Gastroesophageal sphincter (tissue), 4 donors: ENCODE data around the gene UROC1. TPM values are rescaled to one million over a fixed set of nuclear protein-coding genes. Genes with fewer than 3 reads are reported as not detected.

Experiments
- ATAC-seq: fragments of 150-250 bp; one replicate; pipeline ENCODE4 v1.9.1; 2016; ENCODE audit warnings: mild to moderate bottlenecking, moderate library complexity
- H3K27ac ChIP-seq, 4 donors: fragments of 200-600 bp; sonication (generic) in 3 of 4; 1 replicate in 3 of 4; 2 replicates in 1 of 4; pipeline ENCODE4 v1.5.1; 2016 to 2019
- H3K27me3 ChIP-seq: fragments of 200-600 bp; sonication (generic); one replicate; pipeline ENCODE4 v1.5.1; 2019
- H3K36me3 ChIP-seq, 2 donors: fragments of 200-600 bp; sonication (generic); one replicate each; pipeline ENCODE4 v1.5.1; 2019; ENCODE audit warnings: control low read depth in 1 of 2
- H3K4me1 ChIP-seq, 3 donors: fragments of 200-600 bp; sonication (generic); 1 replicate in 2 of 3; 2 replicates in 1 of 3; pipeline ENCODE4 v1.5.1; 2016 to 2019; ENCODE audit warnings: control low read depth in 2 of 3
- H3K4me3 ChIP-seq, 2 donors: fragments of 200-600 bp; sonication (generic); one replicate each; pipeline ENCODE4 v1.5.1; 2019; ENCODE audit warnings: mild to moderate bottlenecking in 1 of 2, moderate library complexity in 1 of 2
- H3K9me3 ChIP-seq, 3 donors: fragments of 200-600 bp; sonication (generic); one replicate each; pipeline ENCODE4 v1.5.1; 2017 to 2019; ENCODE audit warnings: control low read depth in 2 of 3
- CTCF ChIP-seq, 4 experiments: fragments of 200-600 bp in 2 of 4; fragments of 450-650 bp in 2 of 4; sonication (generic) in 1 of 4; IDR thresholded peaks; one replicate each; pipeline ENCODE4 v1.5.1; 2017 to 2019; ENCODE audit warnings: antibody characterized with exemption in 4 of 4, mild to moderate bottlenecking in 2 of 4, moderate library complexity in 2 of 4
- EP300 ChIP-seq: sonication (generic); formaldehyde crosslinking; IDR thresholded peaks from one replicate; pipeline ENCODE4 v1.6.1; 2017; ENCODE audit warnings: antibody characterized with exemption, mild to moderate bottlenecking
- POLR2A ChIP-seq, 2 donors: fragments of 450-650 bp; IDR thresholded peaks; one replicate each; pipeline ENCODE4 v1.6.1; 2017; ENCODE audit warnings: antibody characterized with exemption in 2 of 2, mild to moderate bottlenecking in 2 of 2, moderate library complexity in 1 of 2
- POLR2AphosphoS5 ChIP-seq: sonication (generic); formaldehyde crosslinking; IDR thresholded peaks from one replicate; pipeline ENCODE4 v1.6.1; 2017; ENCODE audit warnings: antibody characterized with exemption
- WGBS, 2 donors: methylation state at CpG; one replicate each; pipeline ENCODE4 v1.1.5; 2018; ENCODE audit warnings: low coverage in 1 of 2; 5-methylcytosine and 5-hydroxymethylcytosine counted together
- total RNA-seq, 4 donors: library from RNA; depleted of rRNA; stranded (reverse); fragments of >200 nt; gene quantifications; one replicate each; pipeline ENCODE4 v1.1.0, GENCODE V29; 2016

UROC1 gene
- total RNA-seq, 4 donors from 2014 or later, result not detected

- WGBS, 2 donors, result 85 to 93% methylated on average over 3 to 6 of the region's 10 CpGs
- no peak overlapping the region for H3K27ac ChIP-seq
- H3K4me3 ChIP-seq, result no peak overlapping the region
- H3K9me3 ChIP-seq, result no peaks in the 10 kb centered on the region
- H3K4me1 ChIP-seq, result peaks cover 0 to 13% (median 9%) of the 10 kb centered on the region in 3 donors
- H3K27me3 ChIP-seq, result peaks cover 40% of the 10 kb centered on the region
- no peak for ATAC-seq
- no peak for TF ChIP-seq CTCF (IDR thresholded peaks at IDR 0.05)
- no peak for TF ChIP-seq POLR2AphosphoS5
- no peak for TF ChIP-seq EP300
- no peak for TF ChIP-seq POLR2A (IDR thresholded peaks at IDR 0.05)
- no peaks in the 10 kb centered on the region for H3K36me3 ChIP-seq
Measured at GRCh38 chr3:126519506-126520455, 2.2 kb upstream of the UROC1 start.

- H3K9me3 ChIP-seq, result no peaks in the 10 kb centered on the region
- TF ChIP-seq POLR2A (IDR thresholded peaks at IDR 0.05) (no peak), CTCF (IDR thresholded peaks at IDR 0.05) (no peak), POLR2AphosphoS5 (no peak), EP300 (no peak)
- no peaks in the 10 kb centered on the region for H3K36me3 ChIP-seq
- H3K4me3 ChIP-seq, result no peak overlapping the region
- no peak overlapping the region for H3K27ac ChIP-seq
- peaks cover 0 to 3% (median under 1%) of the 10 kb centered on the region in 3 donors for H3K4me1 ChIP-seq
- H3K27me3 ChIP-seq, result peaks cover 30% of the 10 kb centered on the region
- no peak for ATAC-seq
- WGBS, 2 donors, result 20 to 79% methylated on average over 1 to 2 of the region's 4 CpGs
Measured at GRCh38 chr3:126518779-126519177, 1.2 kb upstream of the UROC1 start.

GRCh38 chr3:126517986-126518778 lies 609 bp upstream of the UROC1 start:
- H3K4me3 ChIP-seq, result no peak overlapping the region
- no peak for TF ChIP-seq POLR2A (IDR thresholded peaks at IDR 0.05)
- TF ChIP-seq EP300, result no peak
- no peak for TF ChIP-seq CTCF (IDR thresholded peaks at IDR 0.05)
- no peak for TF ChIP-seq POLR2AphosphoS5
- no peak overlapping the region for H3K27ac ChIP-seq
- H3K4me1 ChIP-seq, result no peaks in the 10 kb centered on the region
- WGBS, 2 donors, result 74% methylated on average over 3 of the region's 15 CpGs; no CpG with 5 or more reads in 1 of the 2 donors
- peaks cover 24% of the 10 kb centered on the region for H3K27me3 ChIP-seq
- H3K36me3 ChIP-seq, result no peaks in the 10 kb centered on the region
- H3K9me3 ChIP-seq, result no peaks in the 10 kb centered on the region
- no peak for ATAC-seq

- Histone ChIP-seq H3K36me3 (no peaks in the 10 kb centered on the region), H3K4me3 (no peak overlapping the region), H3K27ac (no peak overlapping the region), H3K9me3 (no peaks in the 10 kb centered on the region), H3K27me3 (peaks cover 20% of the 10 kb centered on the region), H3K4me1 (no peaks in the 10 kb centered on the region)
- WGBS, 2 donors, result 81% methylated on average over 6 of the region's 9 CpGs; no CpG with 5 or more reads in 1 of the 2 donors
- TF ChIP-seq CTCF (IDR thresholded peaks at IDR 0.05) (no peak), POLR2A (IDR thresholded peaks at IDR 0.05) (no peak), POLR2AphosphoS5 (no peak), EP300 (no peak)
- ATAC-seq, result no peak
Measured at GRCh38 chr3:126516936-126517290, 660 bp downstream of the UROC1 start.
